Calu3 (cell line): ENCODE results near the gene ZCCHC3. TPM values are rescaled to one million over a fixed set of nuclear protein-coding genes. Genes with fewer than 3 reads are reported as not detected.

Experiments
- BruUV-seq: library from RNA; stranded (reverse); fragments of 400-500 nt; replicated peaks from 2 replicates; lab custom pipeline; 2021; lab: Mats Ljungman, UMichigan
- CTCF ChIA-PET: fragments of 300-600 bp; sonication (Branson Sonifier 250); formaldehyde crosslinking; loops from one replicate; lab custom pipeline; 2022; ENCODE audit warnings: antibody characterized with exemption; lab: Charles Lee
- DNase-seq: peaks from one replicate; pipeline ENCODE4 v3.0.0; 2022
- H3K27ac Mint-ChIP-seq: one replicate; pipeline ENCODE4 v1.8.0; 2022; ENCODE audit warnings: mixed read lengths; ENCODE audit not compliant: unreplicated experiment
- H3K27me3 Mint-ChIP-seq: one replicate; pipeline ENCODE4 v1.8.0; 2022; ENCODE audit warnings: mixed read lengths; ENCODE audit not compliant: unreplicated experiment
- H3K36me3 Mint-ChIP-seq: one replicate; pipeline ENCODE4 v1.8.0; 2022; ENCODE audit warnings: mild to moderate bottlenecking, moderate library complexity, mixed read lengths; ENCODE audit not compliant: insufficient read depth, unreplicated experiment
- H3K4me1 Mint-ChIP-seq: one replicate; pipeline ENCODE4 v1.8.0; 2022; ENCODE audit warnings: mild to moderate bottlenecking, low read depth, mixed read lengths; ENCODE audit not compliant: unreplicated experiment
- H3K4me3 Mint-ChIP-seq: one replicate; pipeline ENCODE4 v1.8.0; 2022; ENCODE audit warnings: mild to moderate bottlenecking, low read depth, moderate library complexity, mixed read lengths; ENCODE audit not compliant: unreplicated experiment
- H3K9me3 Mint-ChIP-seq: one replicate; pipeline ENCODE4 v1.8.0; 2022; ENCODE audit warnings: low read depth, mixed read lengths; ENCODE audit not compliant: unreplicated experiment
- CTCF ChIP-seq: fragments of 200-600 bp; IDR thresholded peaks from one replicate; pipeline ENCODE4 v1.8.0; 2022; ENCODE audit warnings: antibody characterized with exemption; ENCODE audit not compliant: unreplicated experiment
- intact Hi-C: fragments of 100-400 bp; cut with micrococcal nuclease; formaldehyde crosslinking; loops from one replicate; pipeline ENCODE4 v1.10.0; 2022; ENCODE audit not compliant: unreplicated experiment
- total RNA-seq: library from RNA; stranded (reverse); gene quantifications from 2 replicates; pipeline ENCODE4 v1.2.3, GENCODE V29; 2022

Gene ZCCHC3
- total RNA-seq, 1 experiment from 2014 or later, result 10.9 TPM

- peak overlapping the region; percentile 99 for H3K4me3 Mint-ChIP-seq
- no TSS peak for BruUV-seq
- CTCF ChIA-PET, result interaction anchor here (0.9 to 1.2 kb wide), 2 partner anchors 21 to 25 kb away, joined by 3 to 4 read pairs; no protein-coding TSS in a partner anchor
- H3K27me3 Mint-ChIP-seq, result no peaks in the 10 kb centered on the region
- intact Hi-C loops, result loop anchor here (1.0 kb wide), 1 partner anchor 25 kb away; no protein-coding TSS in a partner anchor
- H3K4me1 Mint-ChIP-seq, result peaks cover 32% of the 10 kb centered on the region
- H3K27ac Mint-ChIP-seq, result peak overlapping the region; percentile 82
- TF ChIP-seq CTCF, result no peak
- no peak for DNase-seq
- H3K9me3 Mint-ChIP-seq, result no peaks in the 10 kb centered on the region
- peaks cover 29% of the 10 kb centered on the region for H3K36me3 Mint-ChIP-seq
Measured at GRCh38 chr20:298776-299391, 1.5 kb downstream of the ZCCHC3 start.

GRCh38 chr20:300345-300990, 3.1 kb downstream of the ZCCHC3 start:
- peaks cover 32% of the 10 kb centered on the region for H3K4me1 Mint-ChIP-seq
- CTCF ChIA-PET, result interaction anchor here (1.0 kb wide), 1 partner anchor 30 kb away, joined by 3 read pairs; no protein-coding TSS in a partner anchor

GRCh38 chr20:301886-302848, 4.8 kb downstream of the ZCCHC3 start:
- no peak overlapping the region for H3K4me3 Mint-ChIP-seq
- no peaks in the 10 kb centered on the region for H3K27me3 Mint-ChIP-seq
- H3K4me1 Mint-ChIP-seq, result peaks cover 18% of the 10 kb centered on the region
- no TSS peak for BruUV-seq
- CTCF ChIA-PET, result no interaction called here
- intact Hi-C loops, result no loop called here
- H3K27ac Mint-ChIP-seq, result no peak overlapping the region
- no peak for TF ChIP-seq CTCF
- H3K9me3 Mint-ChIP-seq, result no peaks in the 10 kb centered on the region
- no peak for DNase-seq
- peaks cover 24% of the 10 kb centered on the region for H3K36me3 Mint-ChIP-seq

More at GRCh38 chr20:300345-300990, 3.1 kb downstream of the ZCCHC3 start:
- H3K27ac Mint-ChIP-seq, result no peak overlapping the region
- no peaks in the 10 kb centered on the region for H3K27me3 Mint-ChIP-seq
- H3K4me3 Mint-ChIP-seq, result peak overlapping the region; percentile 99
- peaks cover 29% of the 10 kb centered on the region for H3K36me3 Mint-ChIP-seq
- no TSS peak for BruUV-seq
- intact Hi-C loops, result no loop called here
- no peak for TF ChIP-seq CTCF
- no peak for DNase-seq
- H3K9me3 Mint-ChIP-seq, result no peaks in the 10 kb centered on the region

- H3K27ac Mint-ChIP-seq, result no peak overlapping the region
- no peaks in the 10 kb centered on the region for H3K9me3 Mint-ChIP-seq
- CTCF ChIA-PET, result no interaction called here
- intact Hi-C loops, result no loop called here
- no peak overlapping the region for H3K4me3 Mint-ChIP-seq
- no TSS peak for BruUV-seq
- no peak for TF ChIP-seq CTCF
- no peaks in the 10 kb centered on the region for H3K27me3 Mint-ChIP-seq
- peaks cover 11% of the 10 kb centered on the region for H3K4me1 Mint-ChIP-seq
- no peaks in the 10 kb centered on the region for H3K36me3 Mint-ChIP-seq
- no peak for DNase-seq
Measured at GRCh38 chr20:305745-306144, 8.4 kb downstream of the ZCCHC3 start.
